ENCODE results near the gene CCDC28B.

CCDC28B gene

GRCh38 chr1:32195531-32195930 lies 4.9 kb upstream of the CCDC28B start:
- no peak for DNase-seq

GRCh38 chr1:32195972-32196823 lies 4.2 kb upstream of the CCDC28B start:
- DNase-seq, result no peak

GRCh38 chr1:32197074-32197473 lies 3.3 kb upstream of the CCDC28B start:
- DNase-seq, result no peak

- DNase-seq, result no peak
These were observed 2.6 kb upstream of the CCDC28B start for GRCh38 chr1:32197837-32198236.

GRCh38 chr1:32198237-32199042 lies 2.0 kb upstream of the CCDC28B start:
- no peak for DNase-seq

GRCh38 chr1:32199043-32199716 lies 1.2 kb upstream of the CCDC28B start:
- no peak for DNase-seq

GRCh38 chr1:32199717-32200072 lies 700 bp upstream of the CCDC28B start:
- no peak for DNase-seq

GRCh38 chr1:32201011-32201855 lies 838 bp downstream of the CCDC28B start:
- DNase-seq, result no peak

- no peak for DNase-seq
These were observed 4.6 kb downstream of the CCDC28B start for GRCh38 chr1:32204943-32205361.

- DNase-seq, result peak; percentile 93
These were observed 5.3 kb downstream of the CCDC28B start, which contains the start of gene IQCC for GRCh38 chr1:32205401-32206370. Gene IQCC (plus strand): TSS chr1:32205671. CDS start chr1:32205682, 11 bp downstream.

GRCh38 chr1:32208469-32208868 lies 8.1 kb downstream of the CCDC28B start:
- no peak for DNase-seq

GRCh38 chr1:32208891-32209328 lies 8.5 kb downstream of the CCDC28B start, which contains the start of gene DCDC2B:
Gene DCDC2B (plus strand): TSS chr1:32209089. CDS start chr1:32209094, 5 bp downstream.
- DNase-seq, result peak; percentile 92

- peak; percentile 34 for DNase-seq
These were observed 15.5 kb downstream of the CCDC28B start for GRCh38 chr1:32215629-32216480.

GRCh38 chr1:32216566-32216965 lies 16.2 kb downstream of the CCDC28B start:
- DNase-seq, result no peak

GRCh38 chr1:32219022-32219421 lies 18.6 kb downstream of the CCDC28B start:
- no peak for DNase-seq

GRCh38 chr1:32220746-32221580 lies 20.6 kb downstream of the CCDC28B start:
- no peak for DNase-seq

- no peak for DNase-seq
These were observed 21.2 kb downstream of the CCDC28B start for GRCh38 chr1:32221581-32221979.

GRCh38 chr1:32221980-32222755 lies 21.8 kb downstream of the CCDC28B start, which contains the start of the genes EIF3I and TMEM234:
Gene EIF3I (plus strand): TSS chr1:32222407. CDS start chr1:32222442, 35 bp downstream.
Gene TMEM234 (minus strand): TSS chr1:32222353. CDS start chr1:32222322, 31 bp downstream.
- peak; percentile 89 for DNase-seq
